HG03558 (cell line): ENCODE data around the gene VAV2.

Experiments
- ATAC-seq: cut with Tn5 transposase; IDR thresholded peaks from one replicate; pipeline ENCODE4 v1.9.1; 2021; ENCODE audit warnings: moderate number of reproducible peaks; ENCODE audit not compliant: unreplicated experiment; ENCODE audit errors: extremely low read depth

The VAV2 gene

DNA sequence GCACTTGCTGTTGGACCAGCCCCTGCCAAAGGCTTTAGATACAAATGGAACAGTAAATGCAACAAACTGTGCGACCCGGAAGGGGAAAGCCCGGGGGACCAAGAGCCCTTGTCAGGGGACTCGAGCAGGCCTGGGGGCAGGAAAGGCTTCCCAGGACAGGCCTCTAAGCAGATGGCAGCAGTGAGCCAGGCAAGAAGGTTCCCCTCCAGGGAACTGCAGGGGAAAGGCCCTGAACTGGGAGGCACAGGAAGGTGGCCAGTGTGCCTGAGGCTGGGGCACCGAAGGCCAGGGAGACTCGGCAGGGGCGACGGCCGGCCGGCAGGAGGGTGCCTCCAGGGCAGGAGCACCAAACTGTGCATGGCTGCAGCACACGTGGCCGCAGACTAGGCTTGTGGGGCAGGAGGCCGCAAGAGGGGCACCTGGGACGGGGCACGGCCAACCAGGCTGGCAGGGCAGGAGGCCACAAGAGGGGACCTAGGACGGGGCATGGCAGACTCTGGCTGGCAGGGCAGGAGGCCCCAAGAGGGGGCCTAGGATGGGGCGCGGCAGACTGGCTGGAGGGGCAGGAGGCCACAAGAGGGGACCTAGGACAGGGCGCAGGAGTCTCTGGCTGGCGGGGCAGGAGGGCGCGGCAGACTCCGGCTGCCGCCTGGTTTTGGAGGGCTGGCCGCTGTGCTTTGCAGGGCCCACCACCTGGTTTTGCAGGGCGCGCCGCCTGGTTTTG lies 10.0 kb downstream of the VAV2 start:
- ATAC-seq: no peak

DNA sequence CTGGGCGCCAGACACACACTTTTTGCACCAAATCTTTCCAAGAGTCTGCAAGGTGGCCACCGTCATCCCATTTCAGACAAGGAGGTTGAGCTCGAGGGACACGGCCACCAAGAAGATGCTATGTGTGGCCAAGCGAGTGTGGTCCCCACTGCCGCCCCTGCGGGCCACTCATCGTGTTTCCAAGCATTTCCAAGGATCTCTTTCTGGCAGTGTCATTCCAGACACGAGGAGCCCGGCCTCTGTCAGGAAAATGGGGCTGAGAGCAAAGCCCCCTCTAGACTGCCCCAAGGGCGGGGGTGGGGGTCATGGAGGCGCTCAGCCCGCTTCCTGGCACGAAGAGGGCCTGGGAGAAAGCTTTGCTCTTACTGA lies 10.6 kb downstream of the VAV2 start:
- no peak for ATAC-seq

DNA sequence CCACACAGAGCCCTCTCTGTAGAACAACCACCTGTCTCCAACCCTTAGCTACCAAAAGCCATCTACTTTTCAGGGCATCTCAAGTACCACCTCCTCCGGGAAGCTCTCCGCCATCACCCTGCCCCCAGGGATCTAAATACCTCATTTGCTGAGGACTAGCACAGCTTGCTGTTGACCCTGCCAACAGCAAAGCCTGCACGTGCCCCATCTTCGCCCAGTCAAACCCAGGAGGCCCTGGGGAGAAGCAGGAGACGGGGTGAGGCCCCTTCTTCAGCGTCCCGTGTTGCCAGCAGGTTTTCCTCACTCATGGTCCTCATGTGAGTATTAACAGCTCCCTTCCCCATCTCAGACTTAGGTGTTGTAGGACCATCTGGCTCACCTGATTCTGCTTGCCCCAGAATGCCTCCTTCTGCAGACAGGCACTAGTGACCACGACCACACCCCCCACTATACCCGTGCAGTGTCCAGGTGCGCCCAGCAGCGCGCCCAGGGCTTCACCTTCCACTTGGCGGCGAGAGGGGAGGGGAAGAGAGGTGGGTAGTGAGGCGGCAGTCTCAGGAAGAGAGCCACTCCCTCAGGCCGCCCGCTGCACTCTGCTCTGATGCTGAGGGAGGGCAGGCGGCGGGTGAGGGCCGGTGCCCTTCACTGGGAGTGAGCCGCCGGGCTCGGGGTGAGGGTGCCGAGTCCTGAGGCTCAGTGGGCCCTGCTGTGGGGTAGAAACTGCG lies 11.1 kb downstream of the VAV2 start:
- no peak for ATAC-seq

- no peak for ATAC-seq
Observed at GRCh38 chr9:133979921-133980863, 11.9 kb downstream of the VAV2 start.

- no peak for ATAC-seq
Observed at GRCh38 chr9:133979273-133979920, 12.7 kb downstream of the VAV2 start.

DNA sequence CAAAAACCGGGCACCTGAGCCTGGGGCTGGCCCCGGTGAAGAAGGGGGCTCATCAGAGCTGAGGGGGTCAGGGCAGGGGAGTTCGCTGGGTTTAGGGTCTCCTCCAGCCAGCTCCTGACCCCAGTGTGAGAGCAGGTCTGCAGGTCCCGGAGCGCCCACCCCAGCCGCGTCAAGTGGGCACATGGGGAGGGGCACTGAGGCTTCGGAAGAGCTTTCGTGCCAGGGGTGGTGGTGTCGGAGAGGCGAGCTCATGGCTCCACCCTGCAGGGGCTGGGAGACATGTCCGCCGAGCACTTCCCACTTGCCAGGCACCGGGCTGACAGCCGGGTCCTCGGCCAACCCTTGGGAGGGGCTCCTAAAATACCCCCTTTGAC lies 13.2 kb downstream of the VAV2 start:
- ATAC-seq: no peak

DNA sequence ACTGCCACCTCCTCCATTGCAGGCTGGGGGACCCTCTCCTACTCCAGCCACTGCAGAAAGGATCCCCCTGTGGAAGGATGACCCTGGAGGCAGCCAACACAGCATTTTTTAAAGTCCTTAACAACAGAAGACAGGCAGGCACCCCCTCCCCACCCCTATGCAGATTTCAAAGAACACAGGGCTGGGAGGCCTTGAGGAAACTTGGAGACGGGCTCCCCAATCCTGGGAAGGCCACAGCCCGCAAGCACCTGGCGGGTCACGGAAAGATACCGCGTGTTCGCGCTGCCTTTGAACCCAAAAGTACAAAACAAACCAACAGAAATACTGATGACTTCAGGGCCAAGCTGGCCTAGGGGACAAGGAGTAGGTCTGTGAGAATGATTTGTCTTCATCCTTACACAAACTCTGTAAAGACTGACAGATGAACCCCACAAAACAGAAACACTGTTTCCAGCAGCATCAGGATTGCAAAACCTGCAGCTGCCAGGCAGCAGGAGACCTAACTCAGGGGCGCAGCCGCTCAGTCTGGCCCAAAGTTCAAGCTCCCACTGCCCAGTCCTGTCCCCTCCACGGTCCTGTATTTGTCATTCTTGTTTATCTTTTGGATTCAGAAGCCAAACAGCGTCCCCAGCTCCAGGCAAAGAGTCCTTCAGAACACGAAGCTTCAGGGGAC lies 13.8 kb downstream of the VAV2 start:
- ATAC-seq: no peak

DNA sequence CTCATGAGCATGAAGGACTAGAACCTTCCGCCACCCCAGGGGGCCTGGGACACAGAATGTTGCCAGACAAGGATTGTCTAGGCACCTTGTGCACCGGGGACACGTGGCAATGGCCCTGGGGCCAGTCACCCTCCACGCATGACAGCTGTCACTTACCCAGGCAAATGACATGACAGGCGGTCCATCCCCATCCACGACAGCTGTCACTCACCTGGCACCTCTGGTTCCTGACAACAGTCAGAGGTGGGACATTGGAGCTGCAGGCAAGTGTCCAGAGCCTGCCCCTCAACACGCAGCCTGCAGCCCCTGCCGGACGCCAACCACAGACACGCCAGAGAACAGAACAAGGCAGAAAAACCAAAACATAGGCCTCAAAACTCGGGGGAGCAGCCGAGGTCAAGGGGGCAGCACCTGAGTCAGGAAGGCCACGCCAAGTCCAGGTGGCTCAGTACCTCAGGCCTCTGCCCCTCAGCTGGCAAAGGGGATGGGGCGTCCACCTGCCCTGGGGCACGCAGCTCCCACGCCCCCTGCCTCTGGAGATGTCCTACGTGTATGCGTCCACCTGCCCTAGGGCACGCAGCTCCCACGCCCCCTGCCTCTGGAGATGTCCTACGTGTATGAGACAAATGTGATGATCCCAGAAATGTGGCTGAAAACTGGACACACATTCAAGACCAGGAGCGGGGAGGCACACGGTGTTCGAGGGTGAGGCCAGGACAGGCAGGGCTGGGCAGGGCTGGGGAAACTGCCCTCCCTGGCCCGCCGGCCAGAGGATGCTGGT lies 14.5 kb downstream of the VAV2 start:
- ATAC-seq: no peak

- no peak for ATAC-seq
Observed at GRCh38 chr9:133976887-133977286, 15.2 kb downstream of the VAV2 start.

- no peak for ATAC-seq
Observed at GRCh38 chr9:133976191-133976861, 15.8 kb downstream of the VAV2 start.

- no peak for ATAC-seq
Observed at GRCh38 chr9:133975511-133975910, 16.6 kb downstream of the VAV2 start.

GRCh38 chr9:133974631-133975341 lies 17.3 kb downstream of the VAV2 start:
- no peak for ATAC-seq

DNA sequence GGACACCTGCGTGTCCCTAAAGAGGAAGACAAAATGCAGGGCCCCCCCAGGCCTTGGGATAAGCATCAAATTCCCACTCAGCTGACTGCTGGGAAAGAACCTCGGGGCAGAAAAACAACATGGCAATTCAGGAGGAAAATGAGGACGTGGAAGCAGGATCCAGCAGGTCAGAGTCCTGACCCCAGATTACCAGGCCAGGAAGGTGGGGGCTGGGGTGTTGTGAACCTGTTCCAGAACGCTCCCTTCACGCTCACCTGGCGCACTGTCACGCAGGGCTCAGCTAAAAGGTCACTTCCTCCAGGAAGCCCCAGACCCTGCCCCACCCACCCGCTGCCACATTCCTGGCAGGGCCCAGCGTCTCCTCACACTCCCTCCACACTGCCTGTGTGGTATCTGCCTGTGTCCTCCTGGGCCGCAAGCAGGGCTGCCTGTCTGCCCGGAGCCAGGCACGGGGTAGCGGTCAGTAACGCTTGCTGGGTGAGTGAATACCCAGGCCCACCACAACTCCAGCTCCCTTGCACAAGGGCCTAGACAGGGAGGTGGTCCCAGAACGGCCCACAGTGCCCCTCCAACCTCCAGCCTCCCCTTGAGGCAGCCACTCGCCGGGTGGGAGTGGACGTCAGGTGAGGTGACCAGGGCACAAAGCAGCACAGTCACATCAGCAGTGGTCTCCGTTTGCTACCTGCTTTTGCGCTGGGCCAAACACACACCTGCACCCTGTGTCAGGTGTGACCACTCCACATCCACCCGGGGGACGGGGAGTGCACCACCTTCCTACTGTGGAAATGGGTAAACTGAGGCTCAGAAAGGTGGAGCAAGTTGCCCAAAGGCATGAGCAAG lies 18.1 kb downstream of the VAV2 start:
- ATAC-seq: no peak

- no peak for ATAC-seq
Observed at GRCh38 chr9:133973111-133973790, 18.9 kb downstream of the VAV2 start.

- ATAC-seq: no peak
Observed at GRCh38 chr9:133971981-133972941, 19.9 kb downstream of the VAV2 start.
